Occipital lobe (tissue), 2 donors: ENCODE measurements around the gene NAMPT. TPM values are rescaled to one million over a fixed set of nuclear protein-coding genes. Genes with fewer than 3 reads are reported as not detected.
"Not testable (repeated sequence)": the region's sequence is repeated elsewhere in the genome, so short reads cannot be mapped to it uniquely, and the experiment has no call there.

ENCODE experiments used
- DNase-seq: peaks from one replicate; lab custom pipeline; 2025; lab: John Stamatoyannopoulos, UW
- total RNA-seq: library from RNA; depleted of rRNA; stranded (reverse); fragments of >200 nt; gene quantifications from one replicate; pipeline ENCODE4 v1.2.3, GENCODE V29; 2014

Gene NAMPT
- total RNA-seq, 1 donor from 2014 or later, result 83.3 TPM

GRCh38 chr7:106304568-106304967 is 19.8 kb upstream of the NAMPT start:
- DNase-seq, result no peak

- not testable (repeated sequence) for DNase-seq
These were observed 13.8 kb upstream of the NAMPT start for GRCh38 chr7:106298631-106299030.

- DNase-seq, result not testable (repeated sequence)
These were observed 13.4 kb upstream of the NAMPT start for GRCh38 chr7:106298155-106298554.

DNA sequence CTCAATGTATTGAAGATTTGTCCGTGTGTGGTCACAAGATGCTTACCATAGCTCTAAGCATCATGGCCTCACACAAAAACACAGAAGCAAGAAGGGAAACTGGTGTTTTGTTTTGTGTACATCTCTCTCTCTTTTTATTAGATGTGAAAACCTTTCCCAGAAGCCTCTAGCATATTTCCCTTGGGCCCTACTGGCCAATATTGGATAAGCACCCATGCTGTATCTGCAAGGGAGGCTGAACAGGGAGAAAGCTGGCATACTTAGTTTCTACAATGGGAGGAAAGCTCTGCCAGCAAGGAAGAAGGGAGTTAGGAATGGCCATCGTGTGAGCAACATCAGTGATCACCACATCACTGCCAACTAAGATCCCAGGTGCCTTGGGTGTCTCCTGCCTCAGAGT is 9.6 kb upstream of the NAMPT start:
- DNase-seq, result no peak

- no peak for DNase-seq
These were observed 6.5 kb upstream of the NAMPT start for GRCh38 chr7:106291247-106291646.

DNA sequence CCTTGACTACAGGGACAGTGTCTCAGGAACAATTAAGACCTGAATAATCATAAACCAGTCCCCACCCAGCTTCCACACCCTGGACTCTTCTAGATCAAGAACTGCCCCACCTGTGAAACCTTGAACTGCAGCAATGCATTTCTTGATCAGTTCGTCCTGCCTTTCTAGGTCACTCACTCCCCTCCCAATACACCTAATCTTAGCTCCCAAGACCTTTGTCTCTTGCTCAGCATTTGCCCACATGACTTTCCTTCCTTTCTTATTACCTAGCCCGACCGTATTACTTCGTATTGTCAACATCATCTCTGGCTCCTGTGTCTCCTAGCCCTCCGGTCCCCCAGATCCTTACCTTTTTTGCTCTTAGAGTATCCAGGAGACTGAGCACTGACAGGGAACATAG is 5.5 kb upstream of the NAMPT start:
- DNase-seq, result no peak

- no peak for DNase-seq
These were observed 5.1 kb upstream of the NAMPT start for GRCh38 chr7:106289848-106290247.

DNA sequence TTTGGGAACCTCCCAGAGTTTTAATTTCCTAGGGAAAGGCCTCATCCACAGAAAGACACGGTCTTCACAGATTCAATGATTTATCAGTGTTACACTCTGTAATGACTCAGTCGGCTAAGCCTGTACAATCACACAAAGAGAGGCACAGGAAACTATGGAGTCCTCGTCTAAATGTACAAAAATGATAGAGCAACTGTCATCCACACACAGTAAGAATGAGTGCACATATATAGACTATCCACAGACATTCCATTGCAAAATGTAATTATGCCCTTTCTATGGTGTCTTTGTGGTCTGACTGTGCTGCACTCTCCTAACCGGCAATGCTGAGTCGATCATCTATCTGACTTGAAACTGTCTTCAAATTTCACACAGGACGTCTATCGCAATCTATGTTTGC is 3.5 kb upstream of the NAMPT start:
- DNase-seq, result no peak

GRCh38 chr7:106287786-106288185 is 3.0 kb upstream of the NAMPT start:
- no peak for DNase-seq

DNA sequence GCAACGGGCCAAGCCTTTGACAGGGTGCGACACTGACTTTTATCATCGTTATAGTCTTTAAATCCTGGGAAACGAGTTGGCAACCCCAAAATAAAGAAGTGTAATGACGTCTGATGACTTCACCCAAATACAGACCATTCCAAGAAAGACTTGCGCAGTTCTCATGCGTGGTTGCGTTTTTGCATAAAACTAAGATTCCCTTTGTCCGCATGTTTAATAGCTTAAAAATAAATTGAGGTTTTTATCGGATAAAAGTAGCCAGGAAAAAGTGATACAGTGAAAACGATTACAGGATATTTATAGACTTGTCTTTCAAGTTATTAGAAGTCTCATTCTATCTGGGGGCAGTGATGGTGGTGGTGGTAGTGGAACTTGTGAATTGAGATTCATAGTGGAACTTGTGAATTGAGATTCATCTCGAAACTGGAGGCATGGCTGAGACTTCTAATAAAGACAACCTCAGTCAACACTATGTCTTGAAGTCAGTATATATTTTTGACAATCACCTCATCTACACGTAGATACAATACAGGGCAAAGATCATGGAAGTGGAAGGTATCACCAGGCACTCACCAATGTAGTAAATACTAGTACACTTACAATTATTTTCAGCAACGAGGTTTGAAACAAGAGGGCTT is 1.2 kb upstream of the NAMPT start:
- no peak for DNase-seq

GRCh38 chr7:106285051-106285854 is 470 bp upstream of the NAMPT start:
- DNase-seq, result peak; percentile 96

DNA sequence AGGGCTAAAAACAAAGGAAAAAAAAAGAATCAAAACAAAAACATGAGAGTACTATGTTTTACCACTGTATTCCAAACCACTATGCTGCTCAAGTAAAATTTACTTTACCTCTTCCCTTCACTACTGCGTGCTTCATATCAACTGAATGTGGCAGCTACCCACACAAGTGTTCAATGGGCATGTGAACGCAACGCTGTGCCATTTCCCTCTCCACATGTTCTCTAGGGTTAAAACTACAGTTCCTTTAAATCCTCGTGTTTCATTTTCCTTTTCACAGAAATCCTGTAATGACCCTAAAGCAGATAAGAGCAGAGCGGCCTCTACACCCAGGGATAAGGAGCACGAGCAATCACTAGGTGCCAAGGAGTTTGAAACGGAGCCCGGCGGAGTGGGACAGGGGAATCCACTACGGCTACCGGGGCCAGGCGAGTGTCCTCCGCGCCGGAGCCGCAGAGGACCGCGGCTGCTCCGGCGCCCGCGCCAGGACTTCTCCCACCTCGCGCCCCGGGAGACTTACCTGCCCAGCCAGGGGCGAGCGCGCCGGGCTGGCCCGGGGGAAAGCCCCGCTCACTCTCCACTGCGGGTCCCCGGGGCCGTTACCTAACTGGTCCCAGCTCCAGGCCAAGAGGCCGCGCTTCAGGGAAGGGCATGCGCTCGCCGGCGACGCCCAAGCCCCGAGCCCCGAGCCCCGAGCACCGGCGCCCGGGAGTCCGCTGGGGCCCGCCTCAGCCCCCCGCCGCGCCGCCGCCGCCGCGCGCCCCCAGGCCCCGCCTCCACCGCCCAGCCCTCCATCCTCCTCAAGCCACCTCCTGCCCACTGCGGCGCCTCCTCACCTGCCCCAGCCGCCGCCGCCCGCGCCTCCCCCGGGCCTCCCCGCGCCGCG is 711 bp downstream of the NAMPT start:
- DNase-seq, result peak; percentile 48

- DNase-seq, result no peak
These were observed 1.3 kb downstream of the NAMPT start for GRCh38 chr7:106283501-106283830.

- no peak for DNase-seq
These were observed 1.9 kb downstream of the NAMPT start for GRCh38 chr7:106282852-106283251.

DNA sequence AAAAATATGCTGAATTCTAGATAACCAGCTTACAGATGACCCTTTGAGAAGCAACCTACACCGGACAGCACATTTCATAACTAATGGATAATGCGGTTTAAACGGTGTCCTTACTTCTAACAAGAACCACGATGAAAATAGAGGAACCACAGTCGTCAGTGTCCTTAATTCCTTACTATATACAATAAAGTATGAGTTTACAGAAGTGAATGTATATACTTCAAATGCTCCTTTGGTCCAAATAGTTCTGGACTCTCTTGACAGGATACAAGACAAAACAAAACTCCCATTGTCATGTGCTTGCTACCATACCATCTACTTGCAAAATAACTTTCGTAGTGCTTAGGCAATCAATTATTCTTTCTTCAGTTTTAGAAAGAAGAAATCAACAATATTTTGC is 2.4 kb downstream of the NAMPT start:
- DNase-seq, result no peak

- no peak for DNase-seq
These were observed 3.0 kb downstream of the NAMPT start for GRCh38 chr7:106281585-106282318.

GRCh38 chr7:106281127-106281526 is 3.7 kb downstream of the NAMPT start:
- DNase-seq, result no peak

DNA sequence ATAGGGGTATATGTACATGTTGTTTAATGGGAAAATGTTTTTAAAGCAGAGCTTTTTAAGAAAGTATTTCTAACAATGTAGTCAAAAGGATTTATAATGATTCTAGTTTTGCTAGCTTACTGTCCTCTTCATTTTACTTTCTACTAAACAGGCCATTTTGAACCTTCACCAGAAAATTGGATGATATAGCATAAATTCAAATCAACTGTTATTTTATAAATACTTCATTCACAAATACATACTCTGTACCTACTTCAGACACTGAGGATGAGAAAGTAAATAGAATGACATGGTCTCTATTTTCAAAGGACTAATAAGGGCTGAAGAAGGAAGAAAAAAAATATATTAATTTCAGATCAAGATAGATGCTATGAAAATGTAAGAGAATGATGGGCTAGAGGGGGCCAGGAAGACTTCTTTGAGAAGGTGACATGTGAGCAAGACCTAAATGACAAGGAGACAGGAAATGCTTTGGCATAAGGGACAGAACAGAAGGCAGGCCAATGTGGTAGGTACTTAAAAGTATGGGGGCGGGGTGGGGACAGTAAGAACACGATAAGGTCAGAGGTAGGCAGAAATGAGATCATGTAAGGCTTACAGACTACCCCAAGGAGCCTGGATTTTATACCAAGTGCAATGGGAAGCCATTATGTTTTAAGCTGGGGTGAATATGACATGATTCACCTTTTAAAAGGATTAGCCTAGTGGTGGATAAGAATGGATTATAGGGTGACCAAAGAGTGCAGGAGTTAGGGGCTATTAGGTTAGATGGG is 5.2 kb downstream of the NAMPT start:
- no peak for DNase-seq

DNA sequence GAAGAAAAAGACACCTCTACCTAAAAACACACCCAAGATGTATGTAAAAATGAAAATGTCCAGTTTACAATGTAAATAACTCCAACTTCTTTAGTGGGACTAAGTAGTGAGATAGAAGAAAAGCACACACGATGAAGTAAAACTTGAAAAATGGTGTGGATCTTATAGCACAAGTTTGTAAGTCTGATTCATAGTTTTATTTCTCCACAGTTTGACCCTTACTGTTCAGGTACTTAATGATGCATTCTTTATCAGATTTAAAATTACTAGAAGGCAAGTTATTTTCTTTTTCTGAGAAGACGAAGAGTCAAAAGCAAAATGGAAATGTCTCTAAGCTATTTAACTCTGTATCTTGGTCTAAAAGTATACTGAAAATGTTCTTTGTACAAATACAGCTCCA is 6.1 kb downstream of the NAMPT start:
- DNase-seq, result no peak

DNA sequence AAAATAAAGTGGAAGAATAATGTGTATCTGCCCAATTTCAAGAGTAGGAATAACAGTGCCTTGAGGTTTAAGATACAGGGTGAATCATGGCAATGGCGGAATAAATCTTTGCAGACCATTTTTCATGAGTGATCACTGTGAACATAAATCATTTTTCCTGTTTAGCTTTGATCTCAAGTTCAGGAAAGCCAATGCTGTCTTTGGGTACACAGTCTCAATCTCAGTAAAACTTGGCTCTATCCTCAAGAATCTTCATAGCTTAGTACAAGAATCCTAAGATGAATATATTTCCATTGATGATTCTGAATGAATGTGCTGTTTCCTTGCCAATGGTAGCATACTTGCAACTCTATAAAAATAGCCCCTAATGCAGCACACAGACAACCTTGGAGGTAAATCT is 6.8 kb downstream of the NAMPT start:
- DNase-seq, result no peak

GRCh38 chr7:106276513-106276912 is 8.3 kb downstream of the NAMPT start:
- no peak for DNase-seq
